GM12878 (cell line): ENCODE measurements around the gene ADM2.

Experiments
- CBX5 ChIP-seq: sonication (generic); IDR thresholded peaks from 2 replicates; pipeline ENCODE4 v1.6.1; 2016; ENCODE audit warnings: low read depth, moderate library complexity, mild to moderate bottlenecking, inconsistent platforms
- CHD2 ChIP-seq: IDR thresholded peaks from 2 replicates; pipeline ENCODE4 v1.6.1; 2011; ENCODE audit warnings: low read depth, low read length, improper control_type of control experiment, borderline replicate concordance
- EP300 ChIP-seq, 2 experiments: fragments of 150-350 bp in 1 of 2; IDR thresholded peaks; 2 replicates each; pipeline ENCODE4 v1.6.1; 2011 to 2012; ENCODE audit warnings: low read depth in 2 of 2, low read length in 2 of 2, borderline replicate concordance in 1 of 2, improper control_type of control experiment in 1 of 2, inconsistent platforms in 1 of 2; ENCODE audit not compliant: control insufficient read depth in 1 of 2
- EZH2 ChIP-seq: IDR thresholded peaks from 2 replicates; pipeline ENCODE4 v1.6.1; 2012; ENCODE audit warnings: low read depth, mild to moderate bottlenecking, control low read depth, inconsistent platforms, low read length, borderline replicate concordance; ENCODE audit not compliant: control insufficient read depth
- HDAC6 ChIP-seq: fragments of 200-600 bp; sonication (generic); IDR thresholded peaks from one replicate; pipeline ENCODE4 v1.8.0; 2017; ENCODE audit warnings: antibody characterized with exemption; ENCODE audit not compliant: unreplicated experiment
- JUNB ChIP-seq: IDR thresholded peaks from 2 replicates; pipeline ENCODE4 v1.6.1; 2016; ENCODE audit warnings: antibody characterized with exemption, mild to moderate bottlenecking
- PRDM15 ChIP-seq: fragments of 450-650 bp; formaldehyde crosslinking; IDR thresholded peaks from 2 replicates; pipeline ENCODE4 v1.4.0; 2020; ENCODE audit warnings: mild to moderate bottlenecking, moderate library complexity
- USF2 ChIP-seq: IDR thresholded peaks from 2 replicates; pipeline ENCODE4 v1.6.1; 2011; ENCODE audit warnings: low read depth, low read length, improper control_type of control experiment, borderline replicate concordance
- TF ChIP-seq, protein P1 (sequence below), 3 experiments: IDR thresholded peaks in 2 of 3; conservative IDR thresholded peaks in 1 of 3; 2 replicates each; pipeline ENCODE4 v1.5.1; 2011; ENCODE audit warnings: low read depth in 3 of 3, low read length in 3 of 3, mild to moderate bottlenecking in 3 of 3, control low read depth in 2 of 3, moderate library complexity in 2 of 3, inconsistent platforms in 1 of 3, mixed read lengths in 1 of 3; ENCODE audit not compliant: control insufficient read depth in 2 of 3, insufficient read depth in 1 of 3; ENCODE audit errors: extremely low read depth in 1 of 3
- TF ChIP-seq, protein P2 (sequence below): IDR thresholded peaks from 2 replicates; pipeline ENCODE4 v1.6.1; 2012; ENCODE audit warnings: mild to moderate bottlenecking, low read depth, low read length
- TF ChIP-seq, protein P3 (sequence below): IDR thresholded peaks from 2 replicates; pipeline ENCODE4 v1.6.1; 2011; ENCODE audit warnings: mild to moderate bottlenecking, low read depth, low read length, moderate library complexity; ENCODE audit not compliant: insufficient replicate concordance

DNA sequence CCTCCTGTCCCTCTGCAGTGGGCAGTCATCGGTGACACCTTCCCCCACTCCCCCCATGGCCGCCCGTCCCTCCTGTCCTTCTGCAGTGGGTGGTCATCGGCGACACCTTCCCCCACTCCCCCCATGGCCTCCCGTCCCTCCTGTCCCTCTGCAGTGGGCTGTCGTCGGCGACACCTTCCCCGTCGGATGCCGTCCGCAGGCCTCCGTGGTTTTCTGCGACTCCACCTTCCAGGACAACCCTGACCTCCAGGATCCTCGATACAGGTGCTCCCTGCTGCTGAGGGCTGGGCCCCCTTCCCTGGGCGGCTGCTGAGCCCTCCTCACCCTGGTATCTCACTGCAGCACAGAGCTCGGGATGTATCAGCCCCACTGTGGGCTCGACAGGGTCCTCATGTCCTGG is 7.5 kb downstream of the ADM2 start:
- no peak for TF ChIP-seq CHD2
- TF ChIP-seq, protein P1, sequence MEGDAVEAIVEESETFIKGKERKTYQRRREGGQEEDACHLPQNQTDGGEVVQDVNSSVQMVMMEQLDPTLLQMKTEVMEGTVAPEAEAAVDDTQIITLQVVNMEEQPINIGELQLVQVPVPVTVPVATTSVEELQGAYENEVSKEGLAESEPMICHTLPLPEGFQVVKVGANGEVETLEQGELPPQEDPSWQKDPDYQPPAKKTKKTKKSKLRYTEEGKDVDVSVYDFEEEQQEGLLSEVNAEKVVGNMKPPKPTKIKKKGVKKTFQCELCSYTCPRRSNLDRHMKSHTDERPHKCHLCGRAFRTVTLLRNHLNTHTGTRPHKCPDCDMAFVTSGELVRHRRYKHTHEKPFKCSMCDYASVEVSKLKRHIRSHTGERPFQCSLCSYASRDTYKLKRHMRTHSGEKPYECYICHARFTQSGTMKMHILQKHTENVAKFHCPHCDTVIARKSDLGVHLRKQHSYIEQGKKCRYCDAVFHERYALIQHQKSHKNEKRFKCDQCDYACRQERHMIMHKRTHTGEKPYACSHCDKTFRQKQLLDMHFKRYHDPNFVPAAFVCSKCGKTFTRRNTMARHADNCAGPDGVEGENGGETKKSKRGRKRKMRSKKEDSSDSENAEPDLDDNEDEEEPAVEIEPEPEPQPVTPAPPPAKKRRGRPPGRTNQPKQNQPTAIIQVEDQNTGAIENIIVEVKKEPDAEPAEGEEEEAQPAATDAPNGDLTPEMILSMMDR (IDR thresholded peaks at IDR 0.05 in 2 of 3, conservative IDR thresholded peaks at IDR 0.05 in 1 of 3; ENCODE audit: control insufficient read depth in 2 of 3, extremely low read depth in 1 of 3, insufficient read depth in 1 of 3, low read depth in 3 of 3, low read length in 3 of 3): no peak
- TF ChIP-seq, protein P2, sequence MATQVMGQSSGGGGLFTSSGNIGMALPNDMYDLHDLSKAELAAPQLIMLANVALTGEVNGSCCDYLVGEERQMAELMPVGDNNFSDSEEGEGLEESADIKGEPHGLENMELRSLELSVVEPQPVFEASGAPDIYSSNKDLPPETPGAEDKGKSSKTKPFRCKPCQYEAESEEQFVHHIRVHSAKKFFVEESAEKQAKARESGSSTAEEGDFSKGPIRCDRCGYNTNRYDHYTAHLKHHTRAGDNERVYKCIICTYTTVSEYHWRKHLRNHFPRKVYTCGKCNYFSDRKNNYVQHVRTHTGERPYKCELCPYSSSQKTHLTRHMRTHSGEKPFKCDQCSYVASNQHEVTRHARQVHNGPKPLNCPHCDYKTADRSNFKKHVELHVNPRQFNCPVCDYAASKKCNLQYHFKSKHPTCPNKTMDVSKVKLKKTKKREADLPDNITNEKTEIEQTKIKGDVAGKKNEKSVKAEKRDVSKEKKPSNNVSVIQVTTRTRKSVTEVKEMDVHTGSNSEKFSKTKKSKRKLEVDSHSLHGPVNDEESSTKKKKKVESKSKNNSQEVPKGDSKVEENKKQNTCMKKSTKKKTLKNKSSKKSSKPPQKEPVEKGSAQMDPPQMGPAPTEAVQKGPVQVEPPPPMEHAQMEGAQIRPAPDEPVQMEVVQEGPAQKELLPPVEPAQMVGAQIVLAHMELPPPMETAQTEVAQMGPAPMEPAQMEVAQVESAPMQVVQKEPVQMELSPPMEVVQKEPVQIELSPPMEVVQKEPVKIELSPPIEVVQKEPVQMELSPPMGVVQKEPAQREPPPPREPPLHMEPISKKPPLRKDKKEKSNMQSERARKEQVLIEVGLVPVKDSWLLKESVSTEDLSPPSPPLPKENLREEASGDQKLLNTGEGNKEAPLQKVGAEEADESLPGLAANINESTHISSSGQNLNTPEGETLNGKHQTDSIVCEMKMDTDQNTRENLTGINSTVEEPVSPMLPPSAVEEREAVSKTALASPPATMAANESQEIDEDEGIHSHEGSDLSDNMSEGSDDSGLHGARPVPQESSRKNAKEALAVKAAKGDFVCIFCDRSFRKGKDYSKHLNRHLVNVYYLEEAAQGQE: no peak
- TF ChIP-seq HDAC6: no peak
- no peak for TF ChIP-seq JUNB
- TF ChIP-seq EZH2: no peak
- no peak for TF ChIP-seq USF2
- TF ChIP-seq CBX5: no peak
- TF ChIP-seq, protein P3, sequence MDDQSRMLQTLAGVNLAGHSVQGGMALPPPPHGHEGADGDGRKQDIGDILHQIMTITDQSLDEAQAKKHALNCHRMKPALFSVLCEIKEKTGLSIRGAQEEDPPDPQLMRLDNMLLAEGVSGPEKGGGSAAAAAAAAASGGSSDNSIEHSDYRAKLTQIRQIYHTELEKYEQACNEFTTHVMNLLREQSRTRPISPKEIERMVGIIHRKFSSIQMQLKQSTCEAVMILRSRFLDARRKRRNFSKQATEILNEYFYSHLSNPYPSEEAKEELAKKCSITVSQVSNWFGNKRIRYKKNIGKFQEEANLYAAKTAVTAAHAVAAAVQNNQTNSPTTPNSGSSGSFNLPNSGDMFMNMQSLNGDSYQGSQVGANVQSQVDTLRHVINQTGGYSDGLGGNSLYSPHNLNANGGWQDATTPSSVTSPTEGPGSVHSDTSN: no peak
- TF ChIP-seq PRDM15 (CRISPR knock-in tag): no peak
- no peak for TF ChIP-seq EP300 (IDR thresholded peaks at IDR 0.05; ENCODE audit: borderline replicate concordance in 1 of 2, control insufficient read depth in 1 of 2, low read depth in 2 of 2, low read length in 2 of 2)
